KOPT-K1 (cell line): ENCODE measurements around the gene WASF2.
"Not testable (repeated sequence)": the region's sequence is repeated elsewhere in the genome, so short reads cannot be mapped to it uniquely, and the experiment has no call there.

Experiments used
- H3K27ac ChIP-seq: fragments of 200-600 bp; sonication (generic); 2 replicates; pipeline ENCODE4 v1.5.1; 2016; ENCODE audit warnings: antibody characterized with exemption, mild to moderate bottlenecking, low read depth, low read length; ENCODE audit not compliant: poor library complexity, severe bottlenecking
- H3K36me3 ChIP-seq: fragments of 200-600 bp; sonication (generic); 2 replicates; pipeline ENCODE4 v1.5.1; 2017; ENCODE audit warnings: antibody characterized with exemption, mild to moderate bottlenecking, low read length, moderate library complexity; ENCODE audit not compliant: insufficient read depth
- H3K9me3 ChIP-seq: fragments of 200-600 bp; sonication (generic); 2 replicates; pipeline ENCODE4 v1.5.1; 2017; ENCODE audit warnings: antibody characterized with exemption, low read length, mild to moderate bottlenecking; ENCODE audit not compliant: insufficient read depth, poor library complexity, severe bottlenecking

The WASF2 gene

GRCh38 chr1:27432725-27433124 lies 57.2 kb downstream of the WASF2 start:
- H3K9me3 ChIP-seq, H3K27ac ChIP-seq, H3K36me3 ChIP-seq: not testable (repeated sequence)

GRCh38 chr1:27431601-27431940 lies 58.4 kb downstream of the WASF2 start:
- Histone ChIP-seq H3K36me3 (peaks cover 15% of the 10 kb centered on the region), H3K27ac (peak overlapping the region; percentile 51), H3K9me3 (no peaks in the 10 kb centered on the region)

- H3K9me3 ChIP-seq = no peaks in the 10 kb centered on the region
- H3K36me3 ChIP-seq = peaks cover 21% of the 10 kb centered on the region
- H3K27ac ChIP-seq = peak overlapping the region; percentile 51
These were observed 58.9 kb downstream of the WASF2 start for GRCh38 chr1:27430903-27431600.

GRCh38 chr1:27429029-27429425 lies 60.9 kb downstream of the WASF2 start:
- peaks cover 37% of the 10 kb centered on the region for H3K36me3 ChIP-seq
- H3K9me3 ChIP-seq = no peaks in the 10 kb centered on the region
- peak overlapping the region; percentile 61 for H3K27ac ChIP-seq

GRCh38 chr1:27428316-27429028 lies 61.5 kb downstream of the WASF2 start:
- Histone ChIP-seq H3K27ac (peak overlapping the region; percentile 61), H3K9me3 (no peaks in the 10 kb centered on the region), H3K36me3 (peaks cover 37% of the 10 kb centered on the region)

- Histone ChIP-seq H3K27ac (peak overlapping the region; percentile 61), H3K36me3 (peaks cover 37% of the 10 kb centered on the region), H3K9me3 (no peaks in the 10 kb centered on the region)
These were observed 62.1 kb downstream of the WASF2 start for GRCh38 chr1:27427816-27428315.

GRCh38 chr1:27427329-27427728 lies 62.6 kb downstream of the WASF2 start:
- Histone ChIP-seq H3K36me3 (peaks cover 37% of the 10 kb centered on the region), H3K27ac (peak overlapping the region; percentile 61), H3K9me3 (no peaks in the 10 kb centered on the region)

GRCh38 chr1:27423709-27424108 lies 66.3 kb downstream of the WASF2 start:
- no peak overlapping the region for H3K27ac ChIP-seq

GRCh38 chr1:27418326-27419185 lies 71.4 kb downstream of the WASF2 start:
- Histone ChIP-seq H3K27ac (no peak overlapping the region), H3K9me3 (no peaks in the 10 kb centered on the region), H3K36me3 (peaks cover 60% of the 10 kb centered on the region)

More at GRCh38 chr1:27423709-27424108, 66.3 kb downstream of the WASF2 start:
- peaks cover 46% of the 10 kb centered on the region for H3K36me3 ChIP-seq
- no peaks in the 10 kb centered on the region for H3K9me3 ChIP-seq

- H3K36me3 ChIP-seq = peaks cover 69% of the 10 kb centered on the region
- no peaks in the 10 kb centered on the region for H3K9me3 ChIP-seq
- no peak overlapping the region for H3K27ac ChIP-seq
These were observed 72.3 kb downstream of the WASF2 start for GRCh38 chr1:27417713-27418112.

- H3K36me3 ChIP-seq = peaks cover 80% of the 10 kb centered on the region
- no peaks in the 10 kb centered on the region for H3K9me3 ChIP-seq
- no peak overlapping the region for H3K27ac ChIP-seq
These were observed 73.4 kb downstream of the WASF2 start for GRCh38 chr1:27416387-27417111.

GRCh38 chr1:27414091-27414490 lies 75.9 kb downstream of the WASF2 start:
- H3K9me3 ChIP-seq = no peaks in the 10 kb centered on the region
- H3K27ac ChIP-seq = no peak overlapping the region
- peaks cover 99% of the 10 kb centered on the region for H3K36me3 ChIP-seq

- Histone ChIP-seq H3K27ac (no peak overlapping the region), H3K36me3 (peaks cover 99% of the 10 kb centered on the region), H3K9me3 (no peaks in the 10 kb centered on the region)
These were observed 77.0 kb downstream of the WASF2 start for GRCh38 chr1:27413004-27413403.

GRCh38 chr1:27412502-27412901 lies 77.5 kb downstream of the WASF2 start:
- Histone ChIP-seq H3K36me3 (peaks cover 99% of the 10 kb centered on the region), H3K9me3 (no peaks in the 10 kb centered on the region), H3K27ac (no peak overlapping the region)
